IgD-negative memory B cell (primary cell): Measurements from ENCODE around the gene RNU6-9. TPM values are rescaled to one million over a fixed set of nuclear protein-coding genes. Genes with fewer than 3 reads are reported as not detected.

Experiments
- H3K27ac Mint-ChIP-seq, 3 donors: one replicate each; pipeline ENCODE4 v1.8.0; 2020 to 2022; ENCODE audit warnings: mild to moderate bottlenecking in 3 of 3, mixed read lengths in 3 of 3, moderate library complexity in 1 of 3
- H3K27me3 Mint-ChIP-seq: one replicate; pipeline ENCODE4 v1.8.0; 2021; ENCODE audit warnings: mixed read lengths
- H3K36me3 Mint-ChIP-seq: one replicate; pipeline ENCODE4 v1.8.0; 2020; ENCODE audit warnings: mild to moderate bottlenecking, mixed read lengths
- H3K4me1 Mint-ChIP-seq, 3 donors: one replicate each; pipeline ENCODE4 v1.8.0; 2020 to 2022; ENCODE audit warnings: mixed read lengths in 3 of 3, mild to moderate bottlenecking in 1 of 3
- H3K4me3 Mint-ChIP-seq, 4 donors: one replicate each; pipeline ENCODE4 v1.8.0; 2020 to 2022; ENCODE audit warnings: mild to moderate bottlenecking in 4 of 4, mixed read lengths in 4 of 4, moderate library complexity in 3 of 4
- H3K9me3 Mint-ChIP-seq, 3 donors: one replicate each; pipeline ENCODE4 v1.8.0; 2020 to 2021; ENCODE audit warnings: mixed read lengths in 3 of 3, mild to moderate bottlenecking in 1 of 3
- polyA plus RNA-seq: library from polyadenylated mRNA; unstranded; fragments of 300-500 nt; fragmentation: Illumina TruSeq; gene quantifications from one replicate; pipeline ENCODE4 v1.2.3, GENCODE V29; 2021

The RNU6-9 gene
- polyA plus RNA-seq, 1 donor from 2014 or later: not detected

- Mint-ChIP-seq H3K4me3 (no peak overlapping the region), H3K9me3 (peaks cover 0 to 2% (median 0%) of the 10 kb centered on the region in 3 donors), H3K27me3 (peaks cover 10% of the 10 kb centered on the region), H3K4me1 (peaks cover 0 to 5% (median 0%) of the 10 kb centered on the region in 3 donors), H3K36me3 (no peaks in the 10 kb centered on the region), H3K27ac (peak overlapping the region in 1 of 3 donors; percentile 53)
Observed at GRCh38 chr19:855142-855541, 38.1 kb upstream of the RNU6-9 start.

- Mint-ChIP-seq H3K4me1 (peaks cover 0 to 5% (median 0%) of the 10 kb centered on the region in 3 donors), H3K27ac (no peak overlapping the region), H3K27me3 (peaks cover 10% of the 10 kb centered on the region), H3K4me3 (no peak overlapping the region), H3K9me3 (peaks cover 0 to 2% (median 0%) of the 10 kb centered on the region in 3 donors), H3K36me3 (no peaks in the 10 kb centered on the region)
Observed at GRCh38 chr19:855566-856120, 37.6 kb upstream of the RNU6-9 start.

DNA sequence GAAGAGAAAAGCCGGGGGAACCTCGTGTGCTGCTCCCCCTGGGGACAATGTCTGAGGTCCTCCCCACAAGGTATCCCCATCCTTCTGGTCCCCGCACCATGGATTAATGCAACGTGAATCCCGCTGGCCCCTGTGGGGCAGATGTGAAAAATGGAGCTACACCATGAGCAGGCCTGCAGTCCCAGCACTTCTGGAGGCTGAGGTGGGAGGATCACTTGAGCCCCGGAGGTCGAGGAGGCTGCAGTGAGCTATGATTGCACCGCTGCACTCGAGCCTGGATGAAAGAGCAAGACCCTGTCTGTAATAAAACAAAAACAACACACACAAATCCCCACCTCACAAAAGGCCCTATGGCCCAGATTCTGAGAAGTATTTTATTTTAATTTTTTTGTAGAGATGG, 35.0 kb upstream of the RNU6-9 start:
- peaks cover 3 to 5% (median 4%) of the 10 kb centered on the region in 3 donors for H3K4me1 Mint-ChIP-seq
- no peaks in the 10 kb centered on the region for H3K36me3 Mint-ChIP-seq
- peaks cover 0 to 2% (median 0%) of the 10 kb centered on the region in 3 donors for H3K9me3 Mint-ChIP-seq
- peaks cover 2% of the 10 kb centered on the region for H3K27me3 Mint-ChIP-seq
- peak overlapping the region in 1 of 4 donors; percentile 12 for H3K4me3 Mint-ChIP-seq
- peak overlapping the region in 1 of 3 donors; percentile 68 for H3K27ac Mint-ChIP-seq

DNA sequence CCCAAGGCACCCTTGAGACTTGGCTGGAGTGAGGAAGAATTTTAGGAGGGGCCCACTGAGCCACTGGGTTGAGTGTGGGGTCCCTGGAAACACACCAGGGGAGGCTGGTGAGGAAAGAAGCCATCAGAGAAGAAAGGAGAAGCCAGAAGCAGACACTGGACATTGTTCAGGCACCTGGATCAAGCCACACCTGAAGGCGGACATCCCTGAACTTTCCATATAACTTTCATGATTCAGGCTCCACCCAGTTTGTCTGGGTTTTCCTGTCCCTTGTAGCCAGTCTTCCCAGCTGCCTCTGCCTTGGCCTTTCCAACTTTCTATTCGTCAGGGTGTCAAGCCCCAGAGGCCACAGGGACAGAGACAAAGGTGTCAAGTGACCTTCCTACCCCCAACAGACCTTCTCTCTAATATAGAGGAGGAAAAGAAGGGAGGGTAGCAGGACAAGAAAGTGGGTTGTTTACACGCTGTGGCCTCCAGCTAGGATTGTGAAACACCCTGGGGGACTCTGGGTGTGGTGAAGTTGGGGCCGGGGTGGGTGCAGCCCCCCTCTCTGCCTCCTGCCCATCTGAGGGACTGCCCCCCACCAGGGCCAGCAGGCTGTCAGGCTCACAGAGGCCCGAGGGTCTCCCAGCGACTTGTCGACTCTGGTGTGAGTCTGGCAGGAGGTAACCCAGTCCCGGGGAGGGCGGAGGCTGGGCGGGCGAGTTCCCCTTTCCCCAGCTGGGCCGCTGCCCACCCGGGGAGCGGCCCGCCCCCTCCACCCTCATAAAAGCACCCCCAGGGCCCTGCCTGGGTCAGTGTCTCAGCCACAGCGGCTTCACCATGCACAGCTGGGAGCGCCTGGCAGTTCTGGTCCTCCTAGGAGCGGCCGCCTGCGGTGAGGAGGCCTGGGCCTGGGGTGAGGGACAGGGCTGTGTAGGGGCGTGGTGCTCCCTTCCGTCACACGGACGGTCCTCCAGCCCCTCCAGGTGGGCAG, 34.1 kb upstream of the RNU6-9 start, which contains the start of gene CFD:
CFD (plus strand) TSS at position 797 of the 976 bp plus-strand sequence; CDS start at position 823, 26 bp downstream.
- H3K27me3 Mint-ChIP-seq: peaks cover 2% of the 10 kb centered on the region
- H3K36me3 Mint-ChIP-seq: no peaks in the 10 kb centered on the region
- peaks cover 6 to 11% (median 9%) of the 10 kb centered on the region in 3 donors for H3K4me1 Mint-ChIP-seq
- peak within 1 kb of the TSS; percentile 37 to 65 (median 54) for H3K4me3 Mint-ChIP-seq
- H3K27ac Mint-ChIP-seq: peak within 1 kb of the TSS in 1 of 3 donors; percentile 68
- H3K9me3 Mint-ChIP-seq: peaks cover 0 to 2% (median 0%) of the 10 kb centered on the region in 3 donors

GRCh38 chr19:861141-861755, 32.0 kb upstream of the RNU6-9 start:
- H3K4me1 Mint-ChIP-seq: peaks cover 8 to 15% (median 9%) of the 10 kb centered on the region in 3 donors
- no peak overlapping the region for H3K27ac Mint-ChIP-seq
- peaks cover 2% of the 10 kb centered on the region for H3K27me3 Mint-ChIP-seq
- H3K9me3 Mint-ChIP-seq: peaks cover 0 to 2% (median 0%) of the 10 kb centered on the region in 3 donors
- H3K4me3 Mint-ChIP-seq: peak overlapping the region in 1 of 4 donors; percentile 17
- no peaks in the 10 kb centered on the region for H3K36me3 Mint-ChIP-seq

DNA sequence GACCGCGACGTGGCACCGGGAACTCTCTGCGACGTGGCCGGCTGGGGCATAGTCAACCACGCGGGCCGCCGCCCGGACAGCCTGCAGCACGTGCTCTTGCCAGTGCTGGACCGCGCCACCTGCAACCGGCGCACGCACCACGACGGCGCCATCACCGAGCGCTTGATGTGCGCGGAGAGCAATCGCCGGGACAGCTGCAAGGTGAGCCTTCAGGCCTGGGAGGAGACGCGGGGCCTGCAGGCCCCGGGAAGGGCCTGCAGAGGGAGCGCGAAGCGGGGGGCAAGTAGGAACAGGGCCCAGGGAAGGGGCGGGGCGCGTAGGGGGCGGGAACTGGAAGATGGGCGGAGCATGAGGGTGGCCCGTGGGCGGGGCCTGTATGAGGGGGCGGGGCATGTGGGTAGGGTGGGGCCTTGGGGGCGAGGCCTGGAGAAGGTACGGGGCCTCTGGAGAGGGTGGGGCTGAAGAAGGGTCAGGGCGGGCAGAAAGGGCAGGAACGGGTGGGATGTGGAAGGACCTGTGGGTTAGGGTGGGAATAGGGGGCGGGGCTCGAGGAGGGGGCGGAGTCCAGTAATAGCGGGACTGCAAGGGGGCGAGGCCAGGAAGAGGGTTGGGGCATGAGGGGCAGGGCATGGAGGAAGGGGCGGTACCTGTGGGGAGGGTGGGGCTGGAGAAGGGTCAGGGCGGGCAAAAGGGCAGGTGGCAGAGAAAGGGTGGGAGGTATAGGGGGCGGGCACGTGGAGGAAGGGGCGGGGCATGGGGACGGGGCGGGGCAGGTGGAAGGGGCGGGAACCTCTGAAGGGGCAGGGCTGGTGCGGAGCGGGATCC, 31.3 kb upstream of the RNU6-9 start:
- peaks cover 8 to 13% (median 9%) of the 10 kb centered on the region in 3 donors for H3K4me1 Mint-ChIP-seq
- peak overlapping the region in 1 of 3 donors; percentile 98 for H3K27ac Mint-ChIP-seq
- peaks cover 2% of the 10 kb centered on the region for H3K27me3 Mint-ChIP-seq
- H3K4me3 Mint-ChIP-seq: peak overlapping the region in 3 of 4 donors; percentile 17 to 79 (median 47)
- peaks cover 0 to 2% (median 0%) of the 10 kb centered on the region in 3 donors for H3K9me3 Mint-ChIP-seq
- no peaks in the 10 kb centered on the region for H3K36me3 Mint-ChIP-seq

DNA sequence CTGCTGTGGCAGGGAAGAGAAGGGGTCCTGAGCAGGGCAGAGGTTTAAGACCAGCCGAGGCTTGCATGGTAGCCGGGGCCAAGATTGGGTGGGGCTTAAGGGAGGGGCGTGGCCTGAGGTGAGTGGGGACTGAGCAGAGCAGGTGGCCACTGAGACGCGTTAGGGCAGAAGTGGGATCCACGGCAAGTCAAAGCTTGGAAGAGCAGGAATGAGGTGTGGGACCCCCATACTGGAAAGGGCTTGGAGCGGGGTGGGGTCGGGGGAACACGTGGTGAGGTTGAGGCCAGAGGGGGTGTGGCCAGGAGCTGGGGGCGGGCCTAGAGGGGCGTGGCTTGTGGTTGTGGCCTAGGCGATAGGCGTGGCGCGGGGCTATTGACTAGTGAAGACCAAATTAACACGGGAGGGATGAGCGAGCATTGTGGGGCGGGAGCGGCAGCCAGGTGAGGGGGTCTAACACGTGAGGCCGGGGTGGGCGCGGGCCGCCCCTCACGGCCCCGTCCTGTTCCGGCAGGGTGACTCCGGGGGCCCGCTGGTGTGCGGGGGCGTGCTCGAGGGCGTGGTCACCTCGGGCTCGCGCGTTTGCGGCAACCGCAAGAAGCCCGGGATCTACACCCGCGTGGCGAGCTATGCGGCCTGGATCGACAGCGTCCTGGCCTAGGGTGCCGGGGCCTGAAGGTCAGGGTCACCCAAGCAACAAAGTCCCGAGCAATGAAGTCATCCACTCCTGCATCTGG, 30.5 kb upstream of the RNU6-9 start:
- H3K9me3 Mint-ChIP-seq: peaks cover 0 to 2% (median 0%) of the 10 kb centered on the region in 3 donors
- H3K36me3 Mint-ChIP-seq: no peaks in the 10 kb centered on the region
- peaks cover 9 to 10% (median 10%) of the 10 kb centered on the region in 3 donors for H3K4me1 Mint-ChIP-seq
- peak overlapping the region; percentile 79 to 94 (median 83) for H3K4me3 Mint-ChIP-seq
- H3K27me3 Mint-ChIP-seq: peaks cover under 1% of the 10 kb centered on the region
- H3K27ac Mint-ChIP-seq: peak overlapping the region; percentile 67 to 98 (median 83)

GRCh38 chr19:863315-863620, 30.0 kb upstream of the RNU6-9 start:
- Mint-ChIP-seq H3K4me1 (peaks cover 9 to 10% (median 10%) of the 10 kb centered on the region in 3 donors), H3K36me3 (no peaks in the 10 kb centered on the region), H3K9me3 (peaks cover 0 to under 1% (median 0%) of the 10 kb centered on the region in 3 donors), H3K27me3 (no peaks in the 10 kb centered on the region), H3K27ac (peak overlapping the region; percentile 83 to 98 (median 91)), H3K4me3 (peak overlapping the region; percentile 79 to 94 (median 86))

DNA sequence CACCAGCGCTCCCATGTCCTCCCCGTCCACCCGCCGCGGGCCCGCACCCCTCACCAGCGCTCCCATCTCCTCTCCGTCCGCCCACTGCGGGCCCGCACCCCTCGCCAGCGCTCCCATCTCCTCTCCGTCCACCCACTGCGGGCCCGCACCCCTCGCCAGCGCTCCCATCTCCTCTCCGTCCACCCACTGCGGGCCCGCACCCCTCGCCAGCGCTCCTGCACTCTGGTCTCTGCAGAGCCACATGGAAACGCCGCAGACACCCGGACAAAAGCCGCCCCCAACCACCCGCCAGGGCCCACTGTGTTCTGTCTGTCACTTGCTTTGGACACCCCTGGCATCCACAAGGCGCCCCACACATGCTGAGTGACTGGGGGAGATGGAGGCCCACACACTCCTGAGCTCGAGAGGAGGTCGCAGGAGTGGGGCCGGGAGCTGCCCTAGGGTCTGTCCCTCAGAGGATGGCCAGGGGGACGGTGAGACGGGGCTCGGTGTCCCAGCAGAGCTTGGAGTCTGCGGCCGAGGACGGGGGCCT, 26.4 kb upstream of the RNU6-9 start:
- Mint-ChIP-seq H3K27ac (peak overlapping the region in 1 of 3 donors; percentile 62), H3K27me3 (no peaks in the 10 kb centered on the region), H3K4me3 (no peak overlapping the region), H3K36me3 (no peaks in the 10 kb centered on the region), H3K9me3 (no peaks in the 10 kb centered on the region), H3K4me1 (peaks cover 9 to 12% (median 10%) of the 10 kb centered on the region in 3 donors)

- Mint-ChIP-seq H3K9me3 (no peaks in the 10 kb centered on the region), H3K27me3 (no peaks in the 10 kb centered on the region), H3K36me3 (no peaks in the 10 kb centered on the region), H3K4me3 (peak overlapping the region in 1 of 4 donors; percentile 40), H3K4me1 (peaks cover 9 to 12% (median 10%) of the 10 kb centered on the region in 3 donors), H3K27ac (peak overlapping the region in 1 of 3 donors; percentile 62)
Observed at GRCh38 chr19:867301-867793, 25.9 kb upstream of the RNU6-9 start.

GRCh38 chr19:867855-868457, 25.3 kb upstream of the RNU6-9 start:
- Mint-ChIP-seq H3K36me3 (no peaks in the 10 kb centered on the region), H3K4me1 (peaks cover 8 to 14% (median 9%) of the 10 kb centered on the region in 3 donors), H3K4me3 (peak overlapping the region in 1 of 4 donors; percentile 40), H3K9me3 (no peaks in the 10 kb centered on the region), H3K27ac (peak overlapping the region in 1 of 3 donors; percentile 62), H3K27me3 (no peaks in the 10 kb centered on the region)

DNA sequence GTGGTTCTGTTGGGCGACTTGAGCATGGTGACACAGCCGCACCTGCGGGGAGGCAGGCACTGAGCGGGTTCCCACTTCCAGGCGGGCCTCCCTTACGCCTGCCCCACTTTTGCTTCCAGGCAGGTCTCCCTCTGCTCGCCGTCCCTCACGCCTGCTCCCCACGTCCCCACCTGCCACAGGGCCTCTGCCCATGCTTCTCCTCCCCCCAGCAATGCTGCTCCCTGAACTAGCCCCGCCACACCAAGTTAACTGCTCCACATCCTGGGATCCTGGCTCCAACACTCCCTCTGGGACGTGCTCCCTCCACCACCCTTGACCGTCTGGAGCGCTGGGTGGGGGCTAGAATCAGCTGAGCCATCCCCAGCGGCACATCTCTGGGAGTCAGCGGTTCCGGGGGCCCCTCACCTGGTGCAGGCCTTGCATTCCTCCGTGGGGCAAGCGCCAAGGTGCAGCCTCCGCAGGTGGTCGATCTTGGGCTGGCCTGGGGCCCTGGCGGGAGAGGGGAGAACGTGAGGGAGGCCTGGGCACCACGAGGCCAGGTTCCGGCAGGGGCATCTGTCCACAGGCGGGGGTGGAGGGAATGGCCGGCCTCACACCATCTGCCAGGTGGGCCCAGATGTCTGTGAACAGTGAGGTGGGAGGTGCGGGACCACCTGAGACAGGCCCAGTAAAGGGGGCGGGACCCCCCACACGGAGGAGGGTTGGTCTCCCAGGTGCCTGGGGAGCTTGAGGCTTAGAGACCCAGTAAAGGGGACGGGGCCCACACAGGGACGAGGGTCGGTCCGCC, 24.6 kb upstream of the RNU6-9 start:
- Mint-ChIP-seq H3K27me3 (no peaks in the 10 kb centered on the region), H3K4me3 (peak overlapping the region in 1 of 4 donors; percentile 63), H3K36me3 (no peaks in the 10 kb centered on the region), H3K4me1 (peaks cover 8 to 11% (median 8%) of the 10 kb centered on the region in 3 donors), H3K9me3 (no peaks in the 10 kb centered on the region), H3K27ac (no peak overlapping the region)
